ENCODE measurements around the gene RNF41.
"Not testable (repeated sequence)": the region's sequence is repeated elsewhere in the genome, so short reads cannot be mapped to it uniquely, and the experiment has no call there.

The RNF41 gene

GRCh38 chr12:56163533-56164344 is 58.0 kb downstream of the RNF41 start:
- no peak for DNase-seq

DNA sequence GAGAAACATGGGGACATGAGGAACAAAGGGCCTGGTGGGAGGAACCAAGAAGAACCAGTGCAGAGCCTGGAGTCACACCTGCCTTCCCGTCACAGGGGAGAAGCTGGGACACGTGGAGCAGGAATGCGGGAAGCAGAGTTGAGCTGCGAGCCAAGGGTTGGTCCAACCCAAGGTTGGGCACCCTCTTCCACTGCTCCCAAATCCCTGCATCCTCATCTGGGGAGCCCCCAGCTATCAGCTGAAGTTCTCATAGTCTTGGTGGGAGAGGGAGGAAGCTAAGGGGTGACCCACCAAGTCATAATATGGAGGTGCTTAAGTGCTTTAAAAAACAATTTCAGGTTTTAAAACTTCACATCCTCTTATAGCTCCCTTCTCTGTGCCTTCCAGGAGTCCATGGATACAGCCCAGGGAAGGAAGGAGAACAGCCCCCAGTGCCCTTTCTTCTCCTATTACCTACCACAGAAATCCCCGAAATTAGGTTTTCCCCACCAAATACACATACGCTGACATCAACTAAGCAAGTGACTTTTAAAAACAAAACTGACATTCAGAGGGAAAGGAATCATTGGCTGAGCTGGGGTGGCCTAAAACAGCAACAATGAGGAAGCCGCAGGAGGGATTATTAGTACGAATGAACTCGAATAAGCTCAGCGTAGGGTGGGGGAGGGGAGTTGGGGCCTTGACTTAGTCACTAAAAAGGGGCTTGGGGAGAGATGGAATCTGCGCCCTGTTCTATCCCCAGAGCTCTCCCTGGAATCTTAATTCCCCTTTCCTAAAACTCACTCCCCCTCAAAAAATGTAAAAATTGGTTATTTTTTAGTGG is 59.0 kb downstream of the RNF41 start:
- DNase-seq: no peak

DNA sequence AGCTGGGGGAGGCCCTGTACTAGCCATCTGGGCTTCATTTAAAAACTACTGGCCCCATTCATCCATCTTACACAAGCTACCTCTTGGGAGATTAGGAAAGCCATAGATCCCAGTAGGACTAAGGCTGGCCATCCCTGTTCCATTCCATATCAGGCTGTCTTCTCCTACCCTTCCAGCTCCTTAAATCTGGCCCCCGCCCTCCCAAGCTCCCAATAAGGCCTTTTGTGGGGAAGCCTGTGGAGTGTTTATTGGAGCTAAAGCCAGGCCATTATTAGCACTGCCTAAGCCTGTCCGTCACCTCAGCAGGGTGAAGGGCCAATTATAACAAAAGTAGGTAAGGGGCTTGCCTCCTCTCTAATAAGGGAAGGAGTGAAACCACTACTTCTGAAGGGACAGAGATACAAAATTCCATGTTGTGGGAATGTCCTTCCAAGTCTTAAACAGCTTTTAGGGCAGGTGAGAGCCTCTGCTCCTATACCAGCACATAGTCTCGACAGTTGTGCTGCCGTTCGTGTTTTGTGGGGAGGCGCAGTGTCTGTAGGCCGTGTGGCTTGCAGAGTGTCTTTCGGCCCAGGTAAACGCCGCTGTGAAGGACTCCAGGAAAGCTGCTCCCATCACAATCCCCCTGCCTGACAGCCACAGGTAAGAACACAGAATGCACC is 59.9 kb downstream of the RNF41 start:
- DNase-seq: no peak

DNA sequence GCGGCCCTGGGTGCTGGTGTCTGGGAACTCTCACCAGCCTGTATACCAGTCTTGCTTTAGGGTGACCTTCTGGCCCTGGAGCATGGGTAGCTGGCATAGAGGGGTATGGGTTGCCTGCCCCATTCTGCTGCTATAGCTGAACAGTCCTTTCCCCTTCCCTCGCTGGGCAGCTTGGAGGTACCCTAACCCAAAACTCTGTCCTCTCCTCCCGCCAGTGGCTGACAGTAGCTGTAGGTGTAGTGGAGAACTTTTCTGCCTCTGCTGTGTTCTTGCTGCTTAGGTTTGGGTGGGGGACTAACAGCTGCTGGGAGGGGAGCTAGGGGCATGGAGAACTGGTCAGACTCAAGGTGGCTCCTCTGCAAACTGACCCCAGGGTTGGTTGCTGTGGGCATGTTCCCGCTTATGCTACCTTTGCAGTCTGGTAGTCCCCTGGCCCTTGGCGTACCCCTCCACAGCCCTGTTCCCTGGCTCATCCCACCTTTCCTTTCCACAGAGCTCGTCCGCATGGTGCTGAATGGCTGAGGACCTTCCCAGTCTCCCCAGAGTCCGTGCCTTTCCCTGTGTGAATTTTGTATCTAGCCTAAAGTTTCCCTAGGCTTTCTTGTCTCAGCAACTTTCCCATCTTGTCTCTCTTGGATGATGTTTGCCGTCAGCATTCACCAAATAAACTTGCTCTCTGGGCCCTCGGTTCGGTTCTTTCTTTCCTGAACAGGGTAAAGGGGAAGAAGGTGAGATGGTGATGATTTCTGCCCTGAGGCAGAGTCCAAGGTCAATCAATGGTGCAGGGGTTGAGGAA is 60.6 kb downstream of the RNF41 start:
- DNase-seq: no peak

DNA sequence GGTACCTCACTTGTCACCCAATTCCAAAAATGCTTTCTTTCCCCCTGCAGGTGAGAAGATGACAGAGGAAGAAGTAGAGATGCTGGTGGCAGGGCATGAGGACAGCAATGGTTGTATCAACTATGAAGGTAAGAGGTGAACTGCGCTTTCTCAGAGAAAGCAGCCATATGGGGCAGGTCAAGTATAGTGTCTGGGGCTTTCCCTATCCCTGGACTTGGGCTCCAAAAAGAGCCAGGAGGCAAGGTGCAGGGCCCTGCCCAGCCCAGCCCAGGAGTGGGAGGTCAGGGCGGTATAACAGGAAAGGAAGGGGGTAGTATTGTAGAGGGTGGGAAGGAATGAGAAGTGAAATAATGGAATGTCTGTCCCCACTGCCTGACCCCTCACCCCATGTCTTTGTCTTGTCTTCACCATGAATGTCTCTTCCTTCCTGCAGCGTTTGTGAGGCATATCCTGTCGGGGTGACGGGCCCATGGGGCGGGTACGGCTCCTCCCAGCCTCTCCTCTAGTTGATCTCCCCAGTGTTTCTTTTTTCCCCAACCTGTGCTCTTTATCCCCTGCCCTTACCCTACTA is 61.4 kb downstream of the RNF41 start:
- DNase-seq: no peak

- DNase-seq: no peak
These were observed 62.1 kb downstream of the RNF41 start for GRCh38 chr12:56159482-56160192.

DNA sequence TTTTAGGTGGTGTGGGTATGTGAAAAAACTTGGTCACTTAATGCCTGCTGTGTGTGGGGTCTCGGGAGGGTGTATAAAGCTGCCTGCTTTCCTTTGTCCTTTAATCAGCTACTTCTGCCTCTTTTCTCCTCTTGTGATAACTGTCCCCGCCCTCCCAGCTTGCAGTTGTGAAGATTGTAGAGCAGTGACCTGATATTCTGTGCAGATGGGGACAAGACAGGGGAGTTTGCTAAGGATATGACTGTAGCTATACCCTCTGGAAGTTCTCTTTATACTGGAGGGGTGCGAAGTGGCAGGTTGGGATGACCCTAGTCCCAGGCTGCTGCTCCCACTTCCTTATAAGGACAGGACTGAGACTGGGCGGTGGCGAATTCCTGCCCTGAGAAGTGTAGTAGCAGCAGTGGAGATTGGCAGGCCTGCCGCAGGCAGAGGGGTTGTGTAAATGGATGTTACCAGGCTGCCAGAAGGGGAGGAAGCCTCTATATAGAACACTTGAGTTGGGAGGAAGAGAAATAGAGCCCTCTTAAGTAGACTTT is 62.7 kb downstream of the RNF41 start:
- DNase-seq: no peak

- DNase-seq: peak; percentile 95
These were observed 63.4 kb downstream of the RNF41 start, which contains the start of gene MYL6 for GRCh38 chr12:56158029-56158925. Gene MYL6 (plus strand): TSS chr12:56158359. CDS start chr12:56158402, 43 bp downstream.

DNA sequence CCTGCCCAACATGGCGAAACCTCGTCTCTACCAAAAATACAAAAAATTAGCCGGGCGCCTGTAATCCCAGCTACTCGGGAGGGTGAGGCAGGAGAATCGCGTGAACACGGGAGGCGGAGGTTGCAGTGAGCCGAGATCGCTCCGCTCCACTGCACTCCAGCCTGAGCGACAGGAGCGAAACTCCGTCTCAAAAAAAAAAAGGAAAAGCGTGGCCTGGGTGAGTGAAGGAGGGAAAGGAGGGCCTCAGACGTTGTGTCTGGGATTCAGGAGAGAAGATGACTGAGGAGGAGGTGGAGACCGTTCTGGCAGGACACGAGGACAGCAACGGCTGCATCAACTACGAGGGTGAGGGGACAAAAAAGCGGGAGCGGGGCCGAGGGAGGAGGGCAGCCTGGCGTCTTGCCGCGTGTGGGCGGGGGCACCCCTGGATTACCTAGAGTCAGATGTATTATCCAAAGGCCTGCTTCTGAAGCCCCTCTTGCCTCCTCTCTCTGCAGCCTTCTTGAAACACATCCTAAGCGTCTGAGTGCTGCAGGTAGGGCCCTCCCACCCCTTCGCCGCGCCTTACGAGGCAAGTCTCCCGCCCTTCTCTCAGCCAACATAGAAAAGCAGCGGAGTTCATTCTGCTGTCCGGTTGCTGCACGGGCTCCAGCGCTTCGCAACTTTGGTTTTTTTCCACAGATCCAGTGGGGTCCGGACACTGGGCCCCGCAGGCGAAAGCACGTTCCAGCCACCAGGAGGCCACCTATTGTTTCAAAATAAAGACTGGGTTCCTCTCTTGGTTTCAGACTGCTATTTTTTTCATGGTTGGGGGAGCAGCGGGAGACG is 64.3 kb downstream of the RNF41 start:
- DNase-seq: no peak

- not testable (repeated sequence) for DNase-seq
These were observed 65.1 kb downstream of the RNF41 start for GRCh38 chr12:56156464-56157200.

GRCh38 chr12:56155256-56155845 is 66.4 kb downstream of the RNF41 start:
- DNase-seq: no peak

DNA sequence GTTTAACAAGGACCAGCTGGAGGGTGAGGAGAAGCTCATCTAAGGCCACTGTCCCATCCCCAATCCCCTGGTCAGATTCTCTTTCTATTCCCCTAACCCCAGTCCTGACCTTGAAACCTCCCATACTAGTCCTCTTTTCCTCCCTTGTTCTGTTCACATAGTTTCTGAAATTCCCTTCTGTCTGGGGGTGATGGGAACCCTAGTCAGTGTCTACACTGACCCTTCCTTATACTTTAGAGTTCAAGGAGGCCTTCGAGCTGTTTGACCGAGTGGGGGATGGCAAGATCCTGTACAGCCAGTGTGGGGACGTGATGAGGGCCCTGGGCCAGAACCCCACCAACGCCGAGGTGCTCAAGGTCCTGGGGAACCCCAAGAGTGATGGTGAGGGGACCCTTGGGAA is 66.9 kb downstream of the RNF41 start:
- no peak for DNase-seq

GRCh38 chr12:56154246-56154771 is 67.4 kb downstream of the RNF41 start:
- DNase-seq: no peak

- no peak for DNase-seq
These were observed 68.0 kb downstream of the RNF41 start for GRCh38 chr12:56153678-56154065.

- no peak for DNase-seq
These were observed 68.7 kb downstream of the RNF41 start for GRCh38 chr12:56152756-56153677.

Data from NCI-H1048 (cell line).